ENCODE data around the gene FOSL1. TPM values are rescaled to one million over a fixed set of nuclear protein-coding genes. Genes with fewer than 3 reads are reported as not detected.
A peak's percentile ranks its signal among the peaks of the same experiment; 100 is the strongest.

The FOSL1 gene
- total RNA-seq, 1 experiment from 2014 or later = not detected

- DNase-seq = no peak
- H3K36me3 ChIP-seq (ENCODE audit: insufficient read depth, low read length) = no peaks in the 10 kb centered on the region
- H3K9me2 ChIP-seq (replicated peaks; ENCODE audit: insufficient read depth, low read length) = no peaks in the 10 kb centered on the region
- no peaks in the 10 kb centered on the region for H3K79me2 ChIP-seq (ENCODE audit: low read length)
- no peak overlapping the region for H3K27ac ChIP-seq (ENCODE audit: low read length)
- H3K4me3 ChIP-seq (ENCODE audit: low read length) = no peak overlapping the region
- H3K4me2 ChIP-seq (ENCODE audit: low read depth, low read length, poor library complexity, severe bottlenecking) = no peak overlapping the region
- H3K9me3 ChIP-seq (ENCODE audit: low read length) = no peaks in the 10 kb centered on the region
- H3K27me3 ChIP-seq (ENCODE audit: low read length) = no peaks in the 10 kb centered on the region
- no peak overlapping the region for H3K9ac ChIP-seq (ENCODE audit: low read length)
- H2AFZ ChIP-seq (ENCODE audit: low read length) = no peak overlapping the region
- H3K4me1 ChIP-seq (ENCODE audit: low read length) = peaks cover 10% of the 10 kb centered on the region
- H4K20me1 ChIP-seq (ENCODE audit: insufficient read depth, low read depth, low read length) = no peaks in the 10 kb centered on the region
Observed at GRCh38 chr11:65925397-65925796, 25.2 kb upstream of the FOSL1 start.

DNA sequence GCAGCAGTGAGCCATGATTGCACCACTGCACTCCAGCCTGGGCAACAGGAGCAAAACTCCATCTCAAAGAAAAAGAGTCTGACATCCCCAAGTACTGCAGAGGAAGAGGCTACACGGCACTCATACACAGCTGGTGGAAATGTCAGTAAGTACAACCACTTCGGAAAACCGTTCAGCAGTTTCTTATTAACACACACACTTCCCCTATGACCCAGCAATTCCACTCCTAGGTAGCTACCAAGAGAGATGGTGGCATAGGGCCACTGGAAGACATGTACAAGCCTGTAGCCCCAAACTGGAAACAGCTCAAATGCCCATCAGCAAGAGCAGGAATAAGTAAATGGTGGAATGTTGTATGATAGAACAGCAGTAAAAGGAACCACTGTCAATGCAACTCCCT, 22.4 kb upstream of the FOSL1 start:
- no peaks in the 10 kb centered on the region for H3K36me3 ChIP-seq (ENCODE audit: insufficient read depth, low read length)
- DNase-seq = no peak
- H2AFZ ChIP-seq (ENCODE audit: low read length) = no peak overlapping the region

DNA sequence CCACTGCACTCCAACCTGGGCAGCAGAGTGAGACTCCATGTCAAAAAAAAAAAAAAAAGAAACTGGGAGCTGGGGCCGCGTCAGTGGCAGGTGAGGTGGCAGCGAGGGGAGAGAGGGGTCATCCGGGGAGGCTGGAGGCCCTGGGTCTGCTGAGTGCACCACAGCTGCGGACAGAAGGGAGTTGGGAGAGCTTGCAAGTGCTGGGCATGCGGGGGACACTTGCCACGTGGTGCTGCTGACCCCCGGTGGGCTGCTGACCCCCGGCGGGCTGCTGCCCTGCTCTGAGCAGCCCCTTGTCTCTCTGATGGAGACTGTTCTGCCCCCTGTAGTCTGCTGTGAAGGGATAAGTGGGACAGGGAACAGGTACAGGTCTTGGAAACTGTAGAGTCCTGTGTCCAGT, 21.7 kb upstream of the FOSL1 start:
- no peak overlapping the region for H3K9ac ChIP-seq (ENCODE audit: low read length)
- no peaks in the 10 kb centered on the region for H3K9me2 ChIP-seq (replicated peaks; ENCODE audit: insufficient read depth, low read length)
- no peak overlapping the region for H3K4me3 ChIP-seq (ENCODE audit: low read length)
- H4K20me1 ChIP-seq (ENCODE audit: insufficient read depth, low read depth, low read length) = no peaks in the 10 kb centered on the region
- no peak for DNase-seq
- peaks cover 9% of the 10 kb centered on the region; the same call in 1 of the 2 replicates for H3K79me2 ChIP-seq (ENCODE audit: low read length)
- no peak overlapping the region for H3K4me2 ChIP-seq (ENCODE audit: low read depth, low read length, poor library complexity, severe bottlenecking)
- H3K4me1 ChIP-seq (ENCODE audit: low read length) = peaks cover 20% of the 10 kb centered on the region
- H3K9me3 ChIP-seq (ENCODE audit: low read length) = no peaks in the 10 kb centered on the region
- H2AFZ ChIP-seq (ENCODE audit: low read length) = no peak overlapping the region
- no peak overlapping the region for H3K27ac ChIP-seq (ENCODE audit: low read length)
- no peaks in the 10 kb centered on the region for H3K27me3 ChIP-seq (ENCODE audit: low read length)
- no peaks in the 10 kb centered on the region for H3K36me3 ChIP-seq (ENCODE audit: insufficient read depth, low read length)

More for the DNA sequence above, 22.4 kb upstream of the FOSL1 start:
- Histone ChIP-seq H3K9me3 (ENCODE audit: low read length) (no peaks in the 10 kb centered on the region), H3K9ac (ENCODE audit: low read length) (no peak overlapping the region), H3K4me3 (ENCODE audit: low read length) (no peak overlapping the region), H3K4me2 (ENCODE audit: low read depth, low read length, poor library complexity, severe bottlenecking) (no peak overlapping the region), H4K20me1 (ENCODE audit: insufficient read depth, low read depth, low read length) (no peaks in the 10 kb centered on the region), H3K27me3 (ENCODE audit: low read length) (no peaks in the 10 kb centered on the region), H3K79me2 (ENCODE audit: low read length) (peaks cover 9% of the 10 kb centered on the region; the same call in 1 of the 2 replicates), H3K4me1 (ENCODE audit: low read length) (peaks cover 18% of the 10 kb centered on the region), H3K27ac (ENCODE audit: low read length) (no peak overlapping the region), H3K9me2 (replicated peaks; ENCODE audit: insufficient read depth, low read length) (no peaks in the 10 kb centered on the region)

DNA sequence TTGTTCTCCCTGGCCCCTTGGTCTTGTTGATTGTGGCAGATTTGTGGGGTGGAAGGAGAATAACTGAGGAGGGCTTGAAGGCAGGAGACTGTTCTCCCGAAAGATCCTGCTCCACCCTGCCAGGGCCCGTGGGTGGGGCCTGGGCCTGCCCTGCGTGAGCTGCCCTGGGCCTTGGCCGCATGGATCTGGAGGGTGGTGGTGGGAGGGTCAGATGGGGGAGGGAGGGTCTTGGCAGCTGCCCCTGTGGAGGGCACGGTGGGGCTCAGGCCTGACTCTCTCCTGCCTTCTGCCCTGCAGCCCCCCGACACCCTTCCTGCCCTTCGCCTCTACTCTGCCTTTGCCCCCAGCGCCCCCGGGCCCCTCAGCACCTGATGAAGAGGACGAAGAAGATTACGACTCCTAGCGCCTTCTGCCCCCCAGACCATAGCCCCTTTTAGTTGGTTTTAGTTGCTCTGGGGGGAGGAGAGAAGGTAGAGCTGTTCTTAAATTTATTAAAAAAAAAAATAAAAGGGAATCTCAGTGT, 20.9 kb upstream of the FOSL1 start:
- Histone ChIP-seq H3K27me3 (ENCODE audit: low read length) (no peaks in the 10 kb centered on the region), H4K20me1 (ENCODE audit: insufficient read depth, low read depth, low read length) (no peaks in the 10 kb centered on the region), H3K9ac (ENCODE audit: low read length) (no peak overlapping the region), H3K9me3 (ENCODE audit: low read length) (no peaks in the 10 kb centered on the region), H2AFZ (ENCODE audit: low read length) (no peak overlapping the region), H3K4me2 (ENCODE audit: low read depth, low read length, poor library complexity, severe bottlenecking) (peak overlapping the region; percentile 73), H3K79me2 (ENCODE audit: low read length) (peaks cover 9% of the 10 kb centered on the region; the same call in 1 of the 2 replicates), H3K4me1 (ENCODE audit: low read length) (peaks cover 20% of the 10 kb centered on the region), H3K9me2 (replicated peaks; ENCODE audit: insufficient read depth, low read length) (no peaks in the 10 kb centered on the region), H3K36me3 (ENCODE audit: insufficient read depth, low read length) (no peaks in the 10 kb centered on the region), H3K27ac (ENCODE audit: low read length) (no peak overlapping the region), H3K4me3 (ENCODE audit: low read length) (no peak overlapping the region)
- DNase-seq = no peak

DNA sequence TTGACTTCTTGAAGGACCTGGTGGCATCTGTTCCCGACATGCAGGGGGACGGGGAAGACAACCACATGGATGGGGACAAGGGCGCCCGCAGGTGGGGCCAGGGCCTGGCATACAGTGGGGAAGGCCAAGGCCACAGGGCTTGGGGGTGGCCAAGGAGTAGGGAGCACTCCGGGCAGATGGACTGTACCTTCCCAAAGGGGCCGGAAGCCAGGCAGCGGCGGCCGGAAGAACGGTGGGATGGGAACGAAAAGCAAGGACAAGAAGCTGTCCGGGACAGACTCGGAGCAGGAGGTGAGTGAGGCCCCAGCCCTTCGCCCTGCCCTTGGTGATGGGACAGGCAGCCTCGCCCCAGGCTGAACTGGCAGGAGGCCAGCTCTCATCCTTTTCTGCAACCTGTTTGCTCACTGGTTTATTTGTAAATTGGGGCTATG, 20.2 kb upstream of the FOSL1 start:
- Histone ChIP-seq H4K20me1 (ENCODE audit: insufficient read depth, low read depth, low read length) (no peaks in the 10 kb centered on the region), H2AFZ (ENCODE audit: low read length) (no peak overlapping the region), H3K36me3 (ENCODE audit: insufficient read depth, low read length) (no peaks in the 10 kb centered on the region), H3K4me2 (ENCODE audit: low read depth, low read length, poor library complexity, severe bottlenecking) (peak overlapping the region; percentile 73), H3K4me1 (ENCODE audit: low read length) (peaks cover 20% of the 10 kb centered on the region), H3K4me3 (ENCODE audit: low read length) (peak overlapping the region; percentile 68), H3K79me2 (ENCODE audit: low read length) (peaks cover 9% of the 10 kb centered on the region; the same call in 1 of the 2 replicates), H3K9me3 (ENCODE audit: low read length) (no peaks in the 10 kb centered on the region), H3K9ac (ENCODE audit: low read length) (peak overlapping the region; percentile 75), H3K27me3 (ENCODE audit: low read length) (no peaks in the 10 kb centered on the region), H3K9me2 (replicated peaks; ENCODE audit: insufficient read depth, low read length) (no peaks in the 10 kb centered on the region), H3K27ac (ENCODE audit: low read length) (no peak overlapping the region)
- no peak for DNase-seq

DNA sequence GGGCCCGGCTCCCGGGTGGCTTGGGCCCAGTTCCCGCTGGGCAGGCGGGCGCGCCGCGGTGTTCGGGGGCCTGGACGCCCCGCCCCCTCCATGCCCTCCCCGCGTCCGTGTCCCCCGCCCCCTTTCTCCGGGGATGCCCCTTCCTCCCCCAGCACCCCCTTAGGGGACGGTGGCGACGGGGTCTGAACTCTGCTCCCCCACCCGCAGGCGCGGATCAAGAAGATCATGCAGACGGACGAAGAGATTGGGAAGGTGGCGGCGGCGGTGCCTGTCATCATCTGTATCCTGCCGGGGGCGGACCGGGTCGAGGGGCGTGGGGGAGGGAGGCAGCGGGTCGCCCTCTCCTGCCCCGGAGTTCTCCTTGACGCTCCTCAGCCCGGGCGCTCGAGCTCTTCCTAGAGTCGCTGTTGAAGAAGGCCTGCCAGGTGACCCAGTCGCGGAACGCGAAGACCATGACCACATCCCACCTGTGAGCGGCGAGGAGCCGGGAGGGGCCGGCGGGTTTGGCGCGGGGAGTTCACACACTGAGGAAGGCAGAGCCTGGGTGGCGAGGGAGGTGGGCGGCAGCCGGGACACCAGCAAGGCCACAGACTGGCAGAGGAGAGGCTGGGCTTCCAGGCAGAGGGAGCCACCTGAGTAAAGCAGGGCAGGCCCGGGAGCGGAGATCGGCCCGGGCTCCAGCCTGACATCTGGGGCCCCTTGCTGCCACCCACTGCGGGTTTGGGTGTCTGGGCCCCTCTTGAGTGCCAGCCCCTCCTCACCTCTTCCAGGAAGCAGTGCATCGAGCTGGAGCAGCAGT, 19.6 kb upstream of the FOSL1 start:
- H3K9me3 ChIP-seq (ENCODE audit: low read length) = no peaks in the 10 kb centered on the region
- peaks cover 9% of the 10 kb centered on the region; the same call in 1 of the 2 replicates for H3K79me2 ChIP-seq (ENCODE audit: low read length)
- H3K4me3 ChIP-seq (ENCODE audit: low read length) = peak overlapping the region; percentile 68
- H3K4me1 ChIP-seq (ENCODE audit: low read length) = peaks cover 20% of the 10 kb centered on the region
- no peaks in the 10 kb centered on the region for H3K36me3 ChIP-seq (ENCODE audit: insufficient read depth, low read length)
- peak overlapping the region; percentile 75 for H3K9ac ChIP-seq (ENCODE audit: low read length)
- no peaks in the 10 kb centered on the region for H3K9me2 ChIP-seq (replicated peaks; ENCODE audit: insufficient read depth, low read length)
- H3K4me2 ChIP-seq (ENCODE audit: low read depth, low read length, poor library complexity, severe bottlenecking) = peak overlapping the region; percentile 73
- no peaks in the 10 kb centered on the region for H3K27me3 ChIP-seq (ENCODE audit: low read length)
- no peak overlapping the region for H3K27ac ChIP-seq (ENCODE audit: low read length)
- peak overlapping the region; percentile 68; the same call in 1 of the 2 replicates for H2AFZ ChIP-seq (ENCODE audit: low read length)
- peak; percentile 79 for DNase-seq
- no peaks in the 10 kb centered on the region for H4K20me1 ChIP-seq (ENCODE audit: insufficient read depth, low read depth, low read length)

DNA sequence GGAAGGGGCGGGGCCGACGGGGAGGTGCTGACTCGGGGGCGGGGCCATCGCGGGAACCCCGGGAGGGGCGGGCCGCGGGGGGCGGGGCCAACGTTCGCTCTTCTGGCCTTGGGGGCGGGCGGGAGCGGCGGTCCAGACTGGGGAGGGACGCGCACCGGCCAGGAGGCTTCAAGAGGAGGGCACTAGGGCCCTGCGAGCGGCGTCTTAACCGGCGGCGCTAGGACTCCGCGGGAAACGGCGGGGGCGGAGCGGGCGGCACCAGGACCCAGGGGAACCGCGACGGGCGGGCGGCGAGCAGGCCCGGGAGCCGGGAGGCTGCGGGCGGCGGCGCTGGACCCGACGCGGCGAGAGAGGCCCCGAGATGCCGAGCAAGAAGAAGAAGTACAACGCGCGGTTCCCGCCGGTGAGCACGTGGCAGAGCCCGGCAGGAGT, 19.0 kb upstream of the FOSL1 start, which contains the start of gene DRAP1:
TSS of gene DRAP1 (plus strand) at position 286 of the 432 bp plus-strand sequence. CDS start at position 362, 76 bp downstream.
- H3K4me1 ChIP-seq (ENCODE audit: low read length) = peaks cover 20% of the 10 kb centered on the region
- DNase-seq = peak; percentile 99
- H3K27me3 ChIP-seq (ENCODE audit: low read length) = no peaks in the 10 kb centered on the region
- no peaks in the 10 kb centered on the region for H3K9me2 ChIP-seq (replicated peaks; ENCODE audit: insufficient read depth, low read length)
- H3K4me3 ChIP-seq (ENCODE audit: low read length) = peak within 1 kb of the TSS; percentile 99
- H4K20me1 ChIP-seq (ENCODE audit: insufficient read depth, low read depth, low read length) = no peaks in the 10 kb centered on the region
- peak within 1 kb of the TSS; percentile 90 for H2AFZ ChIP-seq (ENCODE audit: low read length)
- H3K9me3 ChIP-seq (ENCODE audit: low read length) = no peaks in the 10 kb centered on the region
- peak within 1 kb of the TSS; percentile 84 for H3K4me2 ChIP-seq (ENCODE audit: low read depth, low read length, poor library complexity, severe bottlenecking)
- H3K9ac ChIP-seq (ENCODE audit: low read length) = peak within 1 kb of the TSS; percentile 92
- peaks cover 9% of the 10 kb centered on the region; the same call in 1 of the 2 replicates for H3K79me2 ChIP-seq (ENCODE audit: low read length)
- no peaks in the 10 kb centered on the region for H3K36me3 ChIP-seq (ENCODE audit: insufficient read depth, low read length)
- 0 out of 2 replicates have a peak within 1 kb of the TSS, but pooled peaks have one; percentile 42 for H3K27ac ChIP-seq (ENCODE audit: low read length)
